ENCODE data around the gene SLAMF9.

- TF ChIP-seq POLR2A (IDR thresholded peaks at IDR 0.05): no peak
- TF ChIP-seq, protein P1, sequence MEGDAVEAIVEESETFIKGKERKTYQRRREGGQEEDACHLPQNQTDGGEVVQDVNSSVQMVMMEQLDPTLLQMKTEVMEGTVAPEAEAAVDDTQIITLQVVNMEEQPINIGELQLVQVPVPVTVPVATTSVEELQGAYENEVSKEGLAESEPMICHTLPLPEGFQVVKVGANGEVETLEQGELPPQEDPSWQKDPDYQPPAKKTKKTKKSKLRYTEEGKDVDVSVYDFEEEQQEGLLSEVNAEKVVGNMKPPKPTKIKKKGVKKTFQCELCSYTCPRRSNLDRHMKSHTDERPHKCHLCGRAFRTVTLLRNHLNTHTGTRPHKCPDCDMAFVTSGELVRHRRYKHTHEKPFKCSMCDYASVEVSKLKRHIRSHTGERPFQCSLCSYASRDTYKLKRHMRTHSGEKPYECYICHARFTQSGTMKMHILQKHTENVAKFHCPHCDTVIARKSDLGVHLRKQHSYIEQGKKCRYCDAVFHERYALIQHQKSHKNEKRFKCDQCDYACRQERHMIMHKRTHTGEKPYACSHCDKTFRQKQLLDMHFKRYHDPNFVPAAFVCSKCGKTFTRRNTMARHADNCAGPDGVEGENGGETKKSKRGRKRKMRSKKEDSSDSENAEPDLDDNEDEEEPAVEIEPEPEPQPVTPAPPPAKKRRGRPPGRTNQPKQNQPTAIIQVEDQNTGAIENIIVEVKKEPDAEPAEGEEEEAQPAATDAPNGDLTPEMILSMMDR (IDR thresholded peaks at IDR 0.05): no peak
Observed at GRCh38 chr1:159994896-159995295, 40.9 kb upstream of the SLAMF9 start.

All from thyroid gland (tissue), 4 donors.